Stimulated activated CD8-positive, alpha-beta memory T cell treated with anti-CD3 and anti-CD28 coated beads, Interleukin-15, amount 100 ng/mL, for 24 hours (primary cell): Measurements from ENCODE around the gene SPINK2.

Experiments used
- DNase-seq: peaks from one replicate; pipeline ENCODE4 v3.0.0-alpha.2; 2020; ENCODE audit warnings: low read depth

The SPINK2 gene

GRCh38 chr4:56821381-56822243, at the start of gene SPINK2:
Gene SPINK2 (minus strand): TSS chr4:56821701. CDS start chr4:56821662, 39 bp downstream.
- peak; percentile 13 for DNase-seq

GRCh38 chr4:56870946-56871345, 49.4 kb upstream of the SPINK2 start:
- no peak for DNase-seq

GRCh38 chr4:56863441-56864139, 42.1 kb upstream of the SPINK2 start:
- DNase-seq, result no peak

- no peak for DNase-seq
These were observed 39.9 kb upstream of the SPINK2 start for GRCh38 chr4:56861360-56861759.

- DNase-seq, result no peak
These were observed 39.3 kb upstream of the SPINK2 start for GRCh38 chr4:56860781-56861180.

GRCh38 chr4:56859841-56860240, 38.3 kb upstream of the SPINK2 start:
- no peak for DNase-seq

GRCh38 chr4:56857601-56858309, 36.3 kb upstream of the SPINK2 start:
- DNase-seq, result no peak

- DNase-seq, result no peak
These were observed 35.2 kb upstream of the SPINK2 start for GRCh38 chr4:56856656-56857055.

GRCh38 chr4:56850910-56851309, 29.4 kb upstream of the SPINK2 start:
- no peak for DNase-seq

GRCh38 chr4:56844802-56845580, 23.5 kb upstream of the SPINK2 start:
- no peak for DNase-seq

GRCh38 chr4:56843421-56843899, 22.0 kb upstream of the SPINK2 start:
- no peak for DNase-seq

GRCh38 chr4:56840559-56840958, 19.1 kb upstream of the SPINK2 start:
- no peak for DNase-seq

- DNase-seq, result no peak
These were observed 7.5 kb upstream of the SPINK2 start for GRCh38 chr4:56828784-56829535.

- DNase-seq, result no peak
These were observed 2.6 kb upstream of the SPINK2 start for GRCh38 chr4:56823933-56824600.

GRCh38 chr4:56818797-56819196, 2.7 kb downstream of the SPINK2 start:
- no peak for DNase-seq

GRCh38 chr4:56817840-56818491, 3.5 kb downstream of the SPINK2 start:
- DNase-seq, result no peak

GRCh38 chr4:56806666-56807065, 14.8 kb downstream of the SPINK2 start:
- no peak for DNase-seq

- DNase-seq, result no peak
These were observed 16.9 kb downstream of the SPINK2 start for GRCh38 chr4:56804551-56804950.

- no peak for DNase-seq
These were observed 18.0 kb downstream of the SPINK2 start for GRCh38 chr4:56803471-56803870.
